CD14-positive monocyte (primary cell): ENCODE data around the gene MAD2L1BP. TPM values are rescaled to one million over a fixed set of nuclear protein-coding genes. Genes with fewer than 3 reads are reported as not detected.
A peak's percentile ranks its signal among the peaks of the same experiment; 100 is the strongest.

Experiments
- DNase-seq, 3 donors: peaks; one replicate each; pipeline ENCODE4 v3.0.0-alpha.2; 2011 to 2022
- H2AFZ ChIP-seq: 2 replicates; pipeline ENCODE4 v1.6.0; 2012; ENCODE audit warnings: mild to moderate bottlenecking, low read depth, low read length, inconsistent platforms; ENCODE audit not compliant: insufficient read depth, poor library complexity, severe bottlenecking
- H3K27ac ChIP-seq, 2 donors: 1 replicate in 1 of 2; 2 replicates in 1 of 2; pipeline ENCODE4 v1.5.1; 2012 to 2013; ENCODE audit warnings: low read length in 2 of 2, control low read depth in 1 of 2, inconsistent platforms in 1 of 2, low read depth in 1 of 2, mild to moderate bottlenecking in 1 of 2
- H3K27me3 ChIP-seq, 2 donors: one replicate each; pipeline versions ENCODE4 v1.6.0 to v1.6.1; 2011 to 2013; ENCODE audit warnings: low read length in 2 of 2; ENCODE audit not compliant: control insufficient read depth in 2 of 2, insufficient read depth in 2 of 2
- H3K36me3 ChIP-seq, 2 donors: replicated peaks in 1 of 2; 1 replicate in 1 of 2; 2 replicates in 1 of 2; pipeline versions ENCODE4 v1.5.1 to v1.6.1; 2012 to 2013; ENCODE audit warnings: low read length in 2 of 2, control low read depth in 1 of 2, inconsistent platforms in 1 of 2, mild to moderate bottlenecking in 1 of 2; ENCODE audit not compliant: insufficient read depth in 2 of 2, control insufficient read depth in 1 of 2
- H3K4me1 ChIP-seq, 2 donors: 1 replicate in 1 of 2; 2 replicates in 1 of 2; pipeline versions ENCODE4 v1.5.1 to v1.6.1; 2012 to 2013; ENCODE audit warnings: low read length in 2 of 2, control low read depth in 1 of 2, inconsistent platforms in 1 of 2, mild to moderate bottlenecking in 1 of 2, moderate library complexity in 1 of 2; ENCODE audit not compliant: insufficient read depth in 2 of 2, control insufficient read depth in 1 of 2
- H3K4me2 ChIP-seq: replicated peaks from 2 replicates; pipeline ENCODE3; 2012; ENCODE audit warnings: low read length, moderate library complexity, mild to moderate bottlenecking; ENCODE audit not compliant: poor library complexity, severe bottlenecking; ENCODE audit errors: extremely low read depth
- H3K4me3 ChIP-seq, 3 experiments: fragments of 200-600 bp in 1 of 3; sonication (generic) in 1 of 3; replicated peaks in 1 of 3; 1 replicate in 2 of 3; 2 replicates in 1 of 3; pipeline ENCODE4 v1.5.1; 2011 to 2013; ENCODE audit warnings: low read length in 3 of 3, mild to moderate bottlenecking in 3 of 3, control low read depth in 2 of 3, low read depth in 2 of 3, inconsistent platforms in 1 of 3, moderate library complexity in 1 of 3
- H3K79me2 ChIP-seq: 2 replicates; pipeline ENCODE4 v1.6.0; 2012; ENCODE audit warnings: mild to moderate bottlenecking, control low read depth, inconsistent platforms, low read length, moderate library complexity; ENCODE audit not compliant: insufficient read depth
- H3K9ac ChIP-seq: 2 replicates; pipeline ENCODE4 v1.6.0; 2017; ENCODE audit warnings: low read length, mild to moderate bottlenecking; ENCODE audit not compliant: insufficient read depth, poor library complexity, severe bottlenecking
- H3K9me3 ChIP-seq, 2 donors: replicated peaks in 1 of 2; 1 replicate in 1 of 2; 2 replicates in 1 of 2; pipeline versions ENCODE4 v1.5.1 to v1.6.1; 2012 to 2013; ENCODE audit warnings: low read length in 2 of 2, control low read depth in 1 of 2; ENCODE audit not compliant: control insufficient read depth in 1 of 2, insufficient read depth in 1 of 2
- H4K20me1 ChIP-seq: 2 replicates; pipeline ENCODE4 v1.6.0; 2012; ENCODE audit warnings: mild to moderate bottlenecking, low read length, control low read depth, moderate library complexity; ENCODE audit not compliant: insufficient read depth
- H3K27ac Mint-ChIP-seq, 7 donors: one replicate each; pipeline ENCODE4 v1.8.0; 2020; ENCODE audit warnings: mild to moderate bottlenecking in 7 of 7, mixed read lengths in 7 of 7, moderate library complexity in 6 of 7, inconsistent platforms in 2 of 7
- H3K27me3 Mint-ChIP-seq, 3 donors: one replicate each; pipeline ENCODE4 v1.8.0; 2021 to 2022; ENCODE audit warnings: low read depth in 3 of 3, mild to moderate bottlenecking in 3 of 3, mixed read lengths in 3 of 3, moderate library complexity in 3 of 3, inconsistent platforms in 1 of 3
- H3K36me3 Mint-ChIP-seq, 2 donors: one replicate each; pipeline ENCODE4 v1.8.0; 2020; ENCODE audit warnings: mixed read lengths in 2 of 2, inconsistent platforms in 1 of 2, mild to moderate bottlenecking in 1 of 2
- H3K4me1 Mint-ChIP-seq: one replicate; pipeline ENCODE4 v1.8.0; 2020; ENCODE audit warnings: mild to moderate bottlenecking, mixed read lengths
- H3K4me3 Mint-ChIP-seq, 2 donors: one replicate each; pipeline ENCODE4 v1.8.0; 2020; ENCODE audit warnings: mild to moderate bottlenecking in 2 of 2, mixed read lengths in 2 of 2, moderate library complexity in 1 of 2
- H3K9me3 Mint-ChIP-seq, 7 donors: one replicate each; pipeline ENCODE4 v1.8.0; 2020 to 2022; ENCODE audit warnings: mixed read lengths in 7 of 7, mild to moderate bottlenecking in 6 of 7, moderate library complexity in 6 of 7, inconsistent platforms in 2 of 7
- WGBS: methylation state at CpG from one replicate; pipeline ENCODE4 v1.1.5; 2013; ENCODE audit warnings: missing lambda C conversion rate; ENCODE audit not compliant: insufficient coverage; 5-methylcytosine and 5-hydroxymethylcytosine counted together
- intact Hi-C, 2 donors: fragments of 100-400 bp; cut with micrococcal nuclease; formaldehyde crosslinking; loops; one replicate each; pipeline versions ENCODE4 v1.15.0 to v1.15.1; 2023
- polyA plus RNA-seq, 3 donors: library from polyadenylated mRNA; depleted of rRNA in 1 of 3; unstranded in 2 of 3; stranded (reverse) in 1 of 3; fragments of 300-500 nt in 2 of 3; fragments of >200 nt in 1 of 3; fragmentation: Illumina TruSeq in 2 of 3; gene quantifications; 1 replicate in 2 of 3; 2 replicates in 1 of 3; pipeline ENCODE4 v1.2.3, GENCODE V29; 2012 to 2021
- TF ChIP-seq, protein P1 (sequence below): fragments of 200-600 bp; IDR thresholded peaks from one replicate; pipeline ENCODE4 v1.8.0; 2022; ENCODE audit warnings: antibody characterized with exemption, mild to moderate bottlenecking

Gene MAD2L1BP
- polyA plus RNA-seq, 3 donors: 17.3 to 33.5 (median 26.5) TPM

DNA sequence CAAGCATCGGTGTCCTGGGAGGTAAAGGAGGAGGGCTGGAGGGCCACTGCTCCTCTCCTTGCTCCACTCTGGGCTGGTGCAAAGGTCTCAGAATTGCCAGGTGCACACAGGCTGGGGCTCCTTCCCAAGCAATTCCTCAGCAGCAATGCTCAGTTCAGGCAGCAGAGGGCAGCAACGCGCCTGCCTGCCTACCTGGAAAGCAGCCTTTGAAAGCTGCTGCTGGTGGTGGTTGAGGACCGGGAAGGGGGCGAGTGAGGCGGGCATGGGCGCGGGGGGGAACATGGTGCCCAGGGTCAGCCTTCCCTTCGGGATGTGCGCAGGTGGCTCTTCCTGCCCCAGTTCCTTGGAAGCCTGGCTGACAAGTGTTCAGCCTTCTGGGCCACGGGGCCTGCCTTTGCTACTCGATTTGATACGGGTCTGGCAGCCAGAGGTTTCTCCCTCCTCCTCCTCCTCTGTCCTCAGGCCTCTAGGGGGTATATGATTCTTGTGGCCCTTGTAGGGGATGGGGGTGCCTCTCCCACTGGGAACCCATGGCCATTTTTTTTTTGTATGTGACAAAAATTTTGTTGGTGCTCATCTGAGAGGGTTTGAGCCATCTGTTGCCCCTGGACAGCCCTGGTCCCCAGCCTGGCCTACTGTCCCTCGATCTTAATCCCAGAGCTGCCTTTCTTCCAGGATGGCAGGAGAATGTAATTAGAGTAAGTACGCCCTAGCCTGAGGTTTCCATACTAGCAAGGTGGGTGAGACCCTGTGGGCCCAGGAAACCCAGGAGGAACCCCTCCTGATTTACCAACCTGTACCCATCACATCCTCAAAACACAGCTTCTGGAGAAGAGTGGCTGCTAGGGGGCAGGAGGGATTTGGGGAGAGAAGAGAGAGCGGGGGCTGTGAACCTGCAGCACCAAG is 31.9 kb downstream of the MAD2L1BP start:
- Mint-ChIP-seq H3K4me1 (peaks cover 16% of the 10 kb centered on the region), H3K36me3 (peaks cover 22 to 32% of the 10 kb centered on the region in 2 donors), H3K4me3 (peak overlapping the region in 1 of 2 donors; percentile 46), H3K9me3 (no peaks in the 10 kb centered on the region), H3K27me3 (peaks cover 11 to 17% (median 16%) of the 10 kb centered on the region in 3 donors), H3K27ac (peak overlapping the region in 2 of 7 donors; percentile 30 to 85)
- H3K9ac ChIP-seq: no peak overlapping the region
- intact Hi-C loops: loop anchor here (1.0 to 5.0 kb wide), 6 partner anchors 95 to 412 kb away; partner anchors contain the start of gene VEGFA (in 1 of the 2)
- 11% methylated on average over 10 of the region's 16 CpGs for WGBS
- H3K36me3 ChIP-seq: peaks cover 15 to 28% of the 10 kb centered on the region in 2 donors
- TF ChIP-seq, protein P1, sequence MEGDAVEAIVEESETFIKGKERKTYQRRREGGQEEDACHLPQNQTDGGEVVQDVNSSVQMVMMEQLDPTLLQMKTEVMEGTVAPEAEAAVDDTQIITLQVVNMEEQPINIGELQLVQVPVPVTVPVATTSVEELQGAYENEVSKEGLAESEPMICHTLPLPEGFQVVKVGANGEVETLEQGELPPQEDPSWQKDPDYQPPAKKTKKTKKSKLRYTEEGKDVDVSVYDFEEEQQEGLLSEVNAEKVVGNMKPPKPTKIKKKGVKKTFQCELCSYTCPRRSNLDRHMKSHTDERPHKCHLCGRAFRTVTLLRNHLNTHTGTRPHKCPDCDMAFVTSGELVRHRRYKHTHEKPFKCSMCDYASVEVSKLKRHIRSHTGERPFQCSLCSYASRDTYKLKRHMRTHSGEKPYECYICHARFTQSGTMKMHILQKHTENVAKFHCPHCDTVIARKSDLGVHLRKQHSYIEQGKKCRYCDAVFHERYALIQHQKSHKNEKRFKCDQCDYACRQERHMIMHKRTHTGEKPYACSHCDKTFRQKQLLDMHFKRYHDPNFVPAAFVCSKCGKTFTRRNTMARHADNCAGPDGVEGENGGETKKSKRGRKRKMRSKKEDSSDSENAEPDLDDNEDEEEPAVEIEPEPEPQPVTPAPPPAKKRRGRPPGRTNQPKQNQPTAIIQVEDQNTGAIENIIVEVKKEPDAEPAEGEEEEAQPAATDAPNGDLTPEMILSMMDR: peak; percentile 95
- DNase-seq: peak; percentile 57 to 70 (median 69)
- H2AFZ ChIP-seq: no peak overlapping the region
- H3K27ac ChIP-seq: no peak overlapping the region
- H3K27me3 ChIP-seq: peaks cover 0 to 3% of the 10 kb centered on the region in 2 donors
- H3K79me2 ChIP-seq: no peaks in the 10 kb centered on the region
- peaks cover 8 to 14% of the 10 kb centered on the region in 2 donors for H3K4me1 ChIP-seq
- peaks cover 7% of the 10 kb centered on the region for H4K20me1 ChIP-seq
- no peak overlapping the region for H3K4me3 ChIP-seq
- H3K9me3 ChIP-seq: no peaks in the 10 kb centered on the region
- H3K4me2 ChIP-seq: peak overlapping the region; percentile 32

DNA sequence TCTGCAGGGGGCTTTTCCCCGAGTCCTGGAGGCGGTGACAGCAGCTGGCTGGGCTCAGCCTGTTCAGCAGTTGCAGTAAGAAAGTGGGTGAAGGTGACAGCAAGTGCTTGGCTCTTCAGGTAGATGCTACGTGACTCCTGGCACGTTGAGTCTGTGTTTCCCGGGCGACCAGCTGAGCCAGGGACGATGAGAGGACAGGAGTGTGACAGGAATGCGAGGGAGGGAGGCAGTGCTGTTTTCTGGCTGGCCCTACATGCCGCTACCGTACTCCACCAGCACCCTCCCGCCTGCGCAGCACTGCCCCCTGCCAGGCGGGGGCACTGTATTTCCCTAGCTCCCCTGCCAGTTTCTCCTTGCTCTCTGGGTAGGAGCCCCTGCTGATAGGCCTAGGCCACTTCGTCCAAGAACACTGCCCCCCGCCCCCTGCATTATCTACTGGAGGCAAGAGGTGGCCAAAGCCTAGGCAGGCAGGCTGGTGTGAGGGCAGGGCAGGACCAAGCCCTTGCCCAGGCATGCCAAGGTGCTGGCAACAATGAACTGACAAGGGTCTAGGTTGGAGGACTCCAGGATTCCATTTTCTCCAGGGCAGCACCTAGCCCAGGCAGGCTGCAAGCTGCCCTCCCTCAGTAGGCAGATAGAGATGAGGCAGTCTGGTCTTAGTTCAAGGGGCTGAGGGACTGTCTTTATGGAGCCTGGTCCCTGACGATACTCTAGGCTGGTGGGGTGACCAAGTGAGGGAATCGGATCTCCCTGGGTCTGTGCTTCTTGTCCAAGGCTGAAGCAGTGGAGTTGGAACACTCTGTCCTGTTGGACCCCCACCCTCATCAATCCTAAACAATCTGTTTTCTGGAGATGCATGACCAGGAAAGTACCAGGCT is 32.8 kb downstream of the MAD2L1BP start:
- Mint-ChIP-seq H3K4me3 (peak overlapping the region in 1 of 2 donors; percentile 46), H3K36me3 (peaks cover 29 to 41% of the 10 kb centered on the region in 2 donors), H3K4me1 (peaks cover 16% of the 10 kb centered on the region), H3K27ac (peak overlapping the region in 3 of 7 donors; percentile 30 to 85 (median 63)), H3K27me3 (peaks cover 11 to 17% (median 16%) of the 10 kb centered on the region in 3 donors), H3K9me3 (no peaks in the 10 kb centered on the region)
- DNase-seq: peak; percentile 31 to 51 (median 50)
- Histone ChIP-seq H3K4me1 (peaks cover 8 to 14% of the 10 kb centered on the region in 2 donors), H4K20me1 (peaks cover 7% of the 10 kb centered on the region), H3K36me3 (peaks cover 22 to 37% of the 10 kb centered on the region in 2 donors), H3K27ac (no peak overlapping the region), H3K9ac (no peak overlapping the region), H3K4me3 (no peak overlapping the region), H2AFZ (no peak overlapping the region), H3K27me3 (peaks cover 0 to 3% of the 10 kb centered on the region in 2 donors), H3K4me2 (no peak overlapping the region), H3K9me3 (no peaks in the 10 kb centered on the region), H3K79me2 (no peaks in the 10 kb centered on the region)
- WGBS: 14% methylated on average over 14 of the region's 17 CpGs
- TF ChIP-seq, protein P1: peak; percentile 76
- intact Hi-C loops: loop anchor here (1.0 to 5.0 kb wide), 5 partner anchors 94 to 411 kb away; partner anchors contain the start of gene VEGFA (in 1 of the 2)
